Measurements from ENCODE around the gene ITGA8.

GRCh38 chr10:15504101-15504840 is 215.5 kb downstream of the ITGA8 start:
- TF ChIP-seq, protein P1, sequence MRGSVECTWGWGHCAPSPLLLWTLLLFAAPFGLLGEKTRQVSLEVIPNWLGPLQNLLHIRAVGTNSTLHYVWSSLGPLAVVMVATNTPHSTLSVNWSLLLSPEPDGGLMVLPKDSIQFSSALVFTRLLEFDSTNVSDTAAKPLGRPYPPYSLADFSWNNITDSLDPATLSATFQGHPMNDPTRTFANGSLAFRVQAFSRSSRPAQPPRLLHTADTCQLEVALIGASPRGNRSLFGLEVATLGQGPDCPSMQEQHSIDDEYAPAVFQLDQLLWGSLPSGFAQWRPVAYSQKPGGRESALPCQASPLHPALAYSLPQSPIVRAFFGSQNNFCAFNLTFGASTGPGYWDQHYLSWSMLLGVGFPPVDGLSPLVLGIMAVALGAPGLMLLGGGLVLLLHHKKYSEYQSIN (CRISPR knock-in tag; IDR thresholded peaks at IDR 0.05; ENCODE audit: borderline replicate concordance) = no peak
- TF ChIP-seq ZNF678 (CRISPR knock-in tag; IDR thresholded peaks at IDR 0.05) (no peak), FOSL2 (CRISPR knock-in tag; IDR thresholded peaks at IDR 0.05) (no peak), YY1 (IDR thresholded peaks at IDR 0.05; ENCODE audit: insufficient read depth, insufficient replicate concordance, low read depth, low read length) (no peak), ARHGAP35 (CRISPR knock-in tag; IDR thresholded peaks at IDR 0.05; ENCODE audit: borderline replicate concordance) (no peak), ZNF709 (CRISPR knock-in tag; IDR thresholded peaks at IDR 0.05) (no peak), REST (IDR thresholded peaks at IDR 0.05; ENCODE audit: borderline replicate concordance in 1 of 2, low read depth in 1 of 2, low read length in 2 of 2) (no peak), ZNF740 (CRISPR knock-in tag; IDR thresholded peaks at IDR 0.05) (no peak)
- TF ChIP-seq, protein P2, sequence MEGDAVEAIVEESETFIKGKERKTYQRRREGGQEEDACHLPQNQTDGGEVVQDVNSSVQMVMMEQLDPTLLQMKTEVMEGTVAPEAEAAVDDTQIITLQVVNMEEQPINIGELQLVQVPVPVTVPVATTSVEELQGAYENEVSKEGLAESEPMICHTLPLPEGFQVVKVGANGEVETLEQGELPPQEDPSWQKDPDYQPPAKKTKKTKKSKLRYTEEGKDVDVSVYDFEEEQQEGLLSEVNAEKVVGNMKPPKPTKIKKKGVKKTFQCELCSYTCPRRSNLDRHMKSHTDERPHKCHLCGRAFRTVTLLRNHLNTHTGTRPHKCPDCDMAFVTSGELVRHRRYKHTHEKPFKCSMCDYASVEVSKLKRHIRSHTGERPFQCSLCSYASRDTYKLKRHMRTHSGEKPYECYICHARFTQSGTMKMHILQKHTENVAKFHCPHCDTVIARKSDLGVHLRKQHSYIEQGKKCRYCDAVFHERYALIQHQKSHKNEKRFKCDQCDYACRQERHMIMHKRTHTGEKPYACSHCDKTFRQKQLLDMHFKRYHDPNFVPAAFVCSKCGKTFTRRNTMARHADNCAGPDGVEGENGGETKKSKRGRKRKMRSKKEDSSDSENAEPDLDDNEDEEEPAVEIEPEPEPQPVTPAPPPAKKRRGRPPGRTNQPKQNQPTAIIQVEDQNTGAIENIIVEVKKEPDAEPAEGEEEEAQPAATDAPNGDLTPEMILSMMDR (CRISPR knock-in tag; IDR thresholded peaks at IDR 0.05) = no peak

All from HepG2 (cell line).